Uterus (tissue), 2 donors: ENCODE results near the gene GRIK3.

Source experiments
- CTCF ChIP-seq, 4 experiments: fragments of 200-600 bp in 2 of 4; fragments of 450-650 bp in 2 of 4; sonication (generic) in 2 of 4; IDR thresholded peaks; one replicate each; pipeline ENCODE4 v1.5.1; 2016 to 2019; ENCODE audit warnings: antibody characterized with exemption in 4 of 4, mild to moderate bottlenecking in 2 of 4, moderate library complexity in 1 of 4
- POLR2A ChIP-seq, 2 donors: fragments of 450-650 bp; IDR thresholded peaks; one replicate each; pipeline ENCODE4 v1.6.1; 2016; ENCODE audit warnings: antibody characterized with exemption in 2 of 2, mild to moderate bottlenecking in 1 of 2, moderate library complexity in 1 of 2

- TF ChIP-seq CTCF (IDR thresholded peaks at IDR 0.05) (no peak), POLR2A (IDR thresholded peaks at IDR 0.05) (no peak)
These were observed 203.0 kb downstream of the GRIK3 start for GRCh38 chr1:36831186-36831810.
